ENCODE results near the gene ARHGAP22.

Gene ARHGAP22

DNA sequence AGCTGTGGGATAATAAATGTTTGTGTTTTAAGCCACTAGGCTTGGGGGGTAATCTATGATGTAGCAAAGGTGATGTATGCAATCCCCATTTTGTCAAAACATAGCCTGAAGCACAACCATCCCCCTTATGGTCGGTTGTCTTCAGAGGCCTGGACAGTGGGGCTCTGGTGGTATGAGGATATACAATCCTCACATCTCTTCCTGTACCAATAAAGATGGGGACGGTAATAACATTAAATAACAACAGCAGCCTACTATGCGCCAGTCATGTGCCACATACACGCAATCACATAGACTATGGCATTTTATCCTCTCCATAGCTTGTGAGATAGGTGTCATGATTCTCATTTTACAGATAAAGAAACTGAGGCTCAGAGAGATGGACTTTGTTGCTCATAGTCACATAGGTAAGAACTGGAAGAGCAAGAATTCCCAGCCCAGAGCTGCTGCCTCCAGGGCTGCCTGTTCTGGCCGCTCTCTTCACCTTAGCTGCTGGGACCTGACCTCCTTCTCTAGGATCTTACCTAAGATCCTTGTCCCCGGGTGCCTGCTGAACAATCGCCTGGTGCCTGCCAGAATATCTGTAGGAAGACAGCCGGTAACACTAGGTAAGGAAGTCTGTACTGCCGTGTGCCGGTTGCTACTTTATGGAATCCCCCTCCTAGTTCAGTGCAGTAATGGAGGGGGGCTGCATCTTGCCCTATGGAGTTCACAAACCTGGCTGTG, 108.6 kb downstream of the ARHGAP22 start:
- TF ChIP-seq, protein P1, sequence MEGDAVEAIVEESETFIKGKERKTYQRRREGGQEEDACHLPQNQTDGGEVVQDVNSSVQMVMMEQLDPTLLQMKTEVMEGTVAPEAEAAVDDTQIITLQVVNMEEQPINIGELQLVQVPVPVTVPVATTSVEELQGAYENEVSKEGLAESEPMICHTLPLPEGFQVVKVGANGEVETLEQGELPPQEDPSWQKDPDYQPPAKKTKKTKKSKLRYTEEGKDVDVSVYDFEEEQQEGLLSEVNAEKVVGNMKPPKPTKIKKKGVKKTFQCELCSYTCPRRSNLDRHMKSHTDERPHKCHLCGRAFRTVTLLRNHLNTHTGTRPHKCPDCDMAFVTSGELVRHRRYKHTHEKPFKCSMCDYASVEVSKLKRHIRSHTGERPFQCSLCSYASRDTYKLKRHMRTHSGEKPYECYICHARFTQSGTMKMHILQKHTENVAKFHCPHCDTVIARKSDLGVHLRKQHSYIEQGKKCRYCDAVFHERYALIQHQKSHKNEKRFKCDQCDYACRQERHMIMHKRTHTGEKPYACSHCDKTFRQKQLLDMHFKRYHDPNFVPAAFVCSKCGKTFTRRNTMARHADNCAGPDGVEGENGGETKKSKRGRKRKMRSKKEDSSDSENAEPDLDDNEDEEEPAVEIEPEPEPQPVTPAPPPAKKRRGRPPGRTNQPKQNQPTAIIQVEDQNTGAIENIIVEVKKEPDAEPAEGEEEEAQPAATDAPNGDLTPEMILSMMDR (IDR thresholded peaks at IDR 0.05), result no peak
- no peak overlapping the region for H3K4me3 ChIP-seq

DNA sequence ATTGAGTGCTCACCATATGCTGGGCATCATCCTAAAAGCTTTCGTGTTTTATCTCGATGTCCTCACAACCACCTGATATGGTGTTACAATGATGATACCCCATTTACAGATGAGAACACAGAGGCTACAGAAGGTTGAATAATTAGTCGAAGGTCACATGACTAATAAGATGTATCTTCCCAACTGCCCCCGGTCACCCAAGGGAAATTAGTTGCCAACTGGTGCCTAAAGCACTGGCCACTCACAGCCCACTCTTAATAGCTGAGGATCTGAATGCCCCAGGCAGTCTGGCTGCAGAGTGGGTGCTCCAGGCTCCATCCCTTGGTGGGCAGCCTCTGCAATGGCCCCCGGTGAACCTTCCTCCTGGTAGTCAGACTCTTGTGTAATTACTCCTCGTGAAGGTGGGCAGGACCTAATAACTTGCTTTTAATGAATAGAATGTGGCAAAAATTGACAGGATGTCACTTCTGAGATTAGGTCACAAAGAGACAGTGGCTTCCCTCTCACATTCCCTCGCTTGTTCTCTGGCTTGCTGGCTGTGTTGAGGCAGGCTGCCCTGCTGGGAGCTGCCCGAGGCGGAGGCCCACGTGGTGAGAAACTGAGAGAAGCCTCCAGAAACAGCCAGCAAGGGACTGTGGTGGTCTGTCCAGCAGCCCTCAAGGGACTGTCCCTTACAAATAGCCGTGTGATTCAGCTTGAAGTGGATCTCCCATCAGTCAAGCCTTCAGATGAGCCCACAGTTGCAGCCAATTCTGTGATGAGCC, 109.4 kb downstream of the ARHGAP22 start:
- no peaks in the 10 kb centered on the region for H3K36me3 ChIP-seq
- H3K27ac ChIP-seq, result no peak overlapping the region
- DNase-seq, result peak in 1 of 2 donors; percentile 28
- no peaks in the 10 kb centered on the region for H3K27me3 ChIP-seq
- H3K4me3 ChIP-seq, result no peak overlapping the region
- H3K9me3 ChIP-seq, result no peaks in the 10 kb centered on the region
- intact Hi-C loops (cut with DNase I; ENCODE audit: low total_unique reads), result no loop called here
- TF ChIP-seq, protein P1 (IDR thresholded peaks at IDR 0.05), result no peak
- peaks cover 0 to 10% (median 7%) of the 10 kb centered on the region in 4 donors for H3K4me1 ChIP-seq

More for the DNA sequence above, 108.6 kb downstream of the ARHGAP22 start:
- Histone ChIP-seq H3K27me3 (no peaks in the 10 kb centered on the region), H3K9me3 (no peaks in the 10 kb centered on the region), H3K36me3 (no peaks in the 10 kb centered on the region), H3K4me1 (peaks cover 0 to 10% (median 7%) of the 10 kb centered on the region in 4 donors), H3K27ac (no peak overlapping the region)
- DNase-seq, result no peak
- intact Hi-C loops (cut with DNase I; ENCODE audit: low total_unique reads), result no loop called here

DNA sequence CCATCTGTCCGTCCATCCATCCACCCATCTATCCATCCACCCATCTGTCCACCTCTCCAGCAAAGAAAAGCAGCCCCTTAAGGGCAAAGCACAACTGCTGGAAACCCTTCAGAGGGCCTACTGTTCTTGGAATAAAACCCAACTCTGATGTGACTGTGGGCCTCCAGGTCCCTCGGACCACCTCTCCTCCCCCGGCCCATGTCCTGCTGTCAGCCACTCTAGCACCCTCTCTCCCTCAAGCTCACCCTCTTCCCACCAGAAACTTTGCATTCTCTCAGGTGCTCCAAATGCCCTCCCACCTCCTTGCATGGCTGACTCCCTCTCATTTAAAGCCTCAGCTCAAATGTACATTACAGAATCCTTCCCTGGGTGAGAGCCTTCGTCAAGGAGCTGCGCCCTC, 110.3 kb downstream of the ARHGAP22 start:
- Histone ChIP-seq H3K27me3 (no peaks in the 10 kb centered on the region), H3K27ac (no peak overlapping the region), H3K4me1 (peaks cover 0 to 10% (median 7%) of the 10 kb centered on the region in 4 donors), H3K36me3 (no peaks in the 10 kb centered on the region), H3K9me3 (no peaks in the 10 kb centered on the region), H3K4me3 (no peak overlapping the region)
- intact Hi-C loops (cut with DNase I; ENCODE audit: low total_unique reads), result no loop called here
- DNase-seq, result peak in 1 of 2 donors; percentile 32
- TF ChIP-seq, protein P1 (IDR thresholded peaks at IDR 0.05), result no peak

DNA sequence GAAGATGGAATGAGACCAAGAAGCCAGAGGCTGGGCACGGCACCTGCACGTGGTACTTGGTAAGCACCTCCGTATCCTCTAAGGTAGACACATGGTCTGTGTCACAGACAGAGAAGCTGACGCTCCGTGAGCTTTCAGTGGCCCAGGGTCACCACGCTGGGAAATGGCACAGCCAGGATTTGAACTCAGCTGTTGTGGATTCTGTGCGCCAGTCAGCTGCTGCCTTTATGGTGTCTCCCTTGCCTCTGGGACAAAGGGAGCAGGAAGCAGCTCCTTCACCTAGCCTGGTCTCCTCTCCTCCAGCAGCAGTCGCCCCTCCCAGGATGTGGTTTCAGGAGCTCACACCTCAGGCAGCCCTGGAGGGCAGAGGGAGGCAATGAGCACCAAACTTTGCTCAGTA, 110.8 kb downstream of the ARHGAP22 start:
- TF ChIP-seq, protein P1 (IDR thresholded peaks at IDR 0.05), result no peak
- H3K27me3 ChIP-seq, result no peaks in the 10 kb centered on the region
- H3K4me1 ChIP-seq, result peaks cover 0 to 10% (median 7%) of the 10 kb centered on the region in 4 donors
- no peaks in the 10 kb centered on the region for H3K36me3 ChIP-seq
- intact Hi-C loops (cut with DNase I; ENCODE audit: low total_unique reads), result no loop called here
- no peak overlapping the region for H3K27ac ChIP-seq
- no peaks in the 10 kb centered on the region for H3K9me3 ChIP-seq
- peak in 1 of 2 donors; percentile 48 for DNase-seq
- H3K4me3 ChIP-seq, result no peak overlapping the region

DNA sequence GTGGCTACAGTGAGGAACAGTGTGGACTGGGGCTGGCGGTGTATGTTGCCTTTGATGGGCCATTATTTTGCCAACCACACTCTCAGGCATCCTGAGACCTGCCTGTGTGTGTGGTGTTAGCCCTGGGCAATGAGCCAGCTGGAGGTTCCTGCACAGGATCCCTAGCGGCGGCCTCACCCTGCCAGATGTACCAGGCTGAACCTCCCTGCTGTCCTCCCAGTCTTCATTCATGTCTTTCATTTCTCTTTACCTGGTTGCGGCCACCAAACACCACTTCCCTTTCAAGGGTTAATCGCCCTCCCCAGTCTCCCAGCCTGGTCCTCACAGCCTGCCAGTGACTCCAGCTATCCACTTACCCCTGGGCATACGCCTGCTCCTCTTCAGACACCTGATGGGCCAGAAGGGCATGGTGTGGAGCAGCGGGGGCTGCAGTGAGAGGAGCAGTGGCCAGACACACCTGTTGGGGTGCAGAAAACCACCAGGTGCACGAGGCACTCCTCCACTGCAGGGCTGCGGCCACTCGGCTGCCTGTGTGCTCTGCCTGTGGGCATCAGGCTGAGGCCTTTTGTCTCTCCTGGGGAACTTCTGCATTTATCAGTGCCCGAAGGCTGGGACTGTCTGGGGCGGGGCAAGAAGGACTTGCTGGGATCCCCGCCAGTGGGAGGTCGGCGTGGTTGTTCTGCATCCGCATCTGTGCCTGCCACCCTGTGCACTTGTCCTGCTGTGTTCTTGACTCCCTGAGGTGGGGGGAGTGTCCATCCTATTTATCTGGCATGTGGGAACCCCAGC, 111.6 kb downstream of the ARHGAP22 start:
- Histone ChIP-seq H3K4me3 (no peak overlapping the region), H3K27me3 (no peaks in the 10 kb centered on the region), H3K4me1 (peaks cover 0 to 10% (median 7%) of the 10 kb centered on the region in 4 donors), H3K9me3 (no peaks in the 10 kb centered on the region), H3K27ac (no peak overlapping the region), H3K36me3 (no peaks in the 10 kb centered on the region)
- TF ChIP-seq, protein P1 (IDR thresholded peaks at IDR 0.05), result no peak
- peak; percentile 49 to 71 for DNase-seq
- intact Hi-C loops (cut with DNase I; ENCODE audit: low total_unique reads), result no loop called here
